Limb (tissue), 2 donors: ENCODE data around the gene MX2.
A peak's percentile ranks its signal among the peaks of the same experiment; 100 is the strongest.

ENCODE experiments used
- DNase-seq, 2 donors: peaks; one replicate each; pipeline ENCODE4 v3.0.0-alpha.2; 2016; ENCODE audit errors: extremely low spot score in 2 of 2

Gene MX2

DNA sequence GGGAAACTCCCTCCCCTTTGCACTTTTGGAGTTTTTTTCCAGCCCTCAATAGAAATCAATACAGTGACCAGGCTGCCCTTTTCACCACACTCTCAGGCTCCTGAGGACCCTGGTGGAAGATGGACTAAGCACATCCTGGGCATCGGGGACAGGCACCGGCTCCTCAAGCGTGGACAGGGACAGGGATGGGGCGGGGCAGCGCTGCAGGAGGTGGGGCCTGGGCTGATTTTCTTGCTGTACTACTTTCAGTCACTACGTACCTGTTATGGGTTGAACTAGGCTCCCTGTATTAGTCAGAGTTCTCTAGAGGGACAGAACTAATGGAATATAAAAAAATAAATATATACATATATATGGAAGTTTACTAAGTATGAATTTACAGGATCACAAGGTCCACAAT lies 2.5 kb downstream of the MX2 start:
- no peak for DNase-seq

DNA sequence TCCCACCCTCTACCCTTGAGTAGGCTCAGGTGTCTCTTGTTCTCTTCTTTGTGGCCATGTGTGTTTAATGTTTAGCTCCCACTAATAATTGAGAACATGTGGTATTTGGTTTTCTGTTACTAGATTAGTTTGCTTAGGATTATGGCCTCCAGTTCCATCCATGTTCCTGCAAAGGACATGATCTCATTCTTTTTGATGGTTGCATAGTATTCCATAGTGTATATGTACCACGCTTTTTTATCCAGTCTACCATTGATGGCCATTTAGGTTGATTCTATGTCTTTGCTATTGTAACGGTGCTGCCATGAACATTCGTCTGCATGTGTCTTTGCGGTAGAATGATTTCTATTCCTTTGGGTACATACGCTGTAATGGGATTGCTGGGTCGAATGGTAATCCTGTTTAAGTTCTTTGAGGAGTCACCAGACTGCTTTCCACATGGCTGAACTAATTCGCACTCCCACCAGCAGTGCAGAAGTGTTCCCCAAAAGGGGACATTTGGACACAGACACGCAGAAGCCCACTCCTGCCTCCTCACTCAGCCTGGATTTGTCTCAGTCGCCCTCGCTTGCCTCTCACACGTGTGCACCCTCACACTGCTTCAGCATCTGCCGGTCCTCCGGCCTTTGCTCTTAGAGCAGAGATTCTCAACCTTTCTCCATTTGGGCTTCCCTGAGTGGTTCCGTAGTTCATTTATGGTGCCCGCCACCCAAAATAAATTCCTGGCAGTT lies 3.7 kb downstream of the MX2 start:
- DNase-seq: no peak

DNA sequence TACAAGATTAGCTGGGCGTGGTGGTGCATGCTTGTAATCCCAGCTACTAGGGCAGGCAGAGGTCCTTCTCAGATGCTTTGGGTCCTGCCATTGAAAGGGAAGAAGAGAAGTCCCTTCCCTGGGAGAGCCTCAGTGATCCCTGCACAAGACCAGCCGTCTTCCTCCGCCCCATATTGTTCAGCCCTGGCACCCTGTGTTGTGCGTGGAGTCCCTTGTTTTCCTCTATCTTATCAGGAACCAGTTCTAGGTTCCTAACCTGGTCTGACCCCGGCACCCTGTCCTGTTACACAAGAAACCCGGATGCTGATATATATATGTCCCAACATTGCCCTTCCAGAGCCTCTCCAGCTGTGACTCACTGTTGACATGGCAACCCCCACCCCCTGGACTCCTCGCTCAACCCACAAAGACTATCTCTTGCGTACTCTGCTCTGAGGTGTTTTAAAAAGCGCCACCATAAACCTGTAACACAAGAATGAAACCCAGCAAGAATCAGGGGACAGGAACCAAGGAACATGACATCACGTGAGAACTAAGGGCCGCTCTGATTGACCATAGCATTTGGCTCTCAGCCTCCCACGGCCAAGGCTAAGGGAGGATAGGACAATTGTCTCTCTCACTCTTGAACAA lies 4.8 kb downstream of the MX2 start:
- no peak for DNase-seq

GRCh38 chr21:41367301-41367944 lies 5.6 kb downstream of the MX2 start:
- DNase-seq: no peak

DNA sequence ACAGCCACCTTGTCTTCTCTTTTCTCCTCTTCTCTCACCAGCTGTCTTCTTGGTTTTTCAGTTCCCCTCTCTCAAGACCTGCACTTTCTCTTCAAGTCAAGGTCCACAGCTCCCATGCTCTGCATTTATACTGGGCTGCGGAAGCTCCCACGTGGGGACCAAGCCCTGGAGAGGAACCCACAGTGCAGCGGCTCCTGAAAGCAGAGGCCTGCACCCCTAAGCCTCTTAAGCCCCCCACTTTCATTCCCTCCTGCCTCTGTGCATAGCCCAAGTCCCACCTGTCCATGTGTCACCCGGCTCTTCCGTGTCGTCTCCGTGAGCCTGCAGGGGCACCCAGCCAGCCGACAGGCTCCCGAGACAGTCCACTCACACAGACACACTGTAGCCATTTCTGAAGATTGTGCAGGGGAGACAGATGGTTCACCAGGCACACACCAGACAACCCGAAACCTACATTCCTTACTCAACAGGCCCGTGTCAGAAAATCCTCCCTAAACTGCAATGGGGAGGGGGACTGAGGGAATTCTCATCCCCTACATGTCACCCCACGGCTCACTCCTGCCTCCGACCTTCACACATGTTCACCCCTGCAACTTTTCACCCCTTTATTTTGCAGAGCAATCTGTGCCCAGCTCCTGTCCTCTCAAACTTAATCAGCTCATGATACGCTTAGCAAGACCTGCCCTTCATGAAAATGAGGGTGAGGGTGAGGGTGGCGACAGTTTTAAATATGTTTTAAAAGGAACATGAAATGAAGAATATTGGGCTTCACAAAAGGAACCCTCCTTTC lies 6.3 kb downstream of the MX2 start:
- DNase-seq: no peak

- DNase-seq: no peak
Measured at GRCh38 chr21:41368735-41369104, 6.9 kb downstream of the MX2 start.

GRCh38 chr21:41369105-41369919 lies 7.5 kb downstream of the MX2 start:
- peak in 1 of 2 donors; percentile 62 for DNase-seq

GRCh38 chr21:41369920-41370839 lies 8.4 kb downstream of the MX2 start:
- DNase-seq: no peak

GRCh38 chr21:41370840-41371684 lies 9.2 kb downstream of the MX2 start:
- no peak for DNase-seq

DNA sequence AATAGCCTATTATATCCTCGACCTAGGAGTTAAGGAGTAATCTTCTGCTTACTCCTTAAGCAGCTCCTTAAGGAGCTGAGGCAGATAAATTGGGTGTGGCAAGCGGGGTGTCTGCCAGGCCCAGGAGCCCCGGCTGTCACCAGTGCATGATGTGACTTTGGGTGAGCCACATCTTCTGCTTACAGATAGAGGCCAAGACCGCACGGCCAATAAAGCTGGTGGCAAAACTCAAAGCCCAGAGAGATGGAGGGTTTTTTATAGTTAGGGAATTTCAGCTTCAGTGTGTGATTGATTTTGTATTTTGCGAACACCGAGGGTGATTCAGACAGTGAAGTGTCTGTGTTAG lies 9.8 kb downstream of the MX2 start:
- DNase-seq: no peak

DNA sequence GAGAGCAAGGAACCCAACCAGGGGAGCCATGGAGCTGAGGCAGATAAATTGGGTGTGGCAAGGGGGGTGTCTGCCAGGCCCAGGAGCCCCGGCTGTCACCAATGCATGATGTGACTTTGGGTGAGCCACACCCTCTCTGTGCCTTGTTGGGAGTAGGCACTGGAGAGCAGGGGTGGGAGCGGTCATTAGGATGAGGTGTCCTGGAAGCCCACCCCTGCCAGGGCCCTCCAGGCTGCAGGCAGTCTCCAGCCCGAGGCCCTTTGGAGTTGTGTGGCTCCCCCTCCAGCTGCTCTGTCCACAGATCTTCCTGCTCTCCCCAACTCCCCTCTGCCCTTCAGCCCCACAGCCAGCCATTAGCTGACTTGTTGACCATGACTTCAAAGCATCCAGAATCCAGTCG lies 11.4 kb downstream of the MX2 start:
- no peak for DNase-seq

- DNase-seq: no peak
Measured at GRCh38 chr21:41373763-41374162, 11.9 kb downstream of the MX2 start.

- no peak for DNase-seq
Measured at GRCh38 chr21:41374177-41374712, 12.4 kb downstream of the MX2 start.

GRCh38 chr21:41374867-41375533 lies 13.2 kb downstream of the MX2 start:
- no peak for DNase-seq

GRCh38 chr21:41375875-41376274 lies 14.0 kb downstream of the MX2 start:
- no peak for DNase-seq

DNA sequence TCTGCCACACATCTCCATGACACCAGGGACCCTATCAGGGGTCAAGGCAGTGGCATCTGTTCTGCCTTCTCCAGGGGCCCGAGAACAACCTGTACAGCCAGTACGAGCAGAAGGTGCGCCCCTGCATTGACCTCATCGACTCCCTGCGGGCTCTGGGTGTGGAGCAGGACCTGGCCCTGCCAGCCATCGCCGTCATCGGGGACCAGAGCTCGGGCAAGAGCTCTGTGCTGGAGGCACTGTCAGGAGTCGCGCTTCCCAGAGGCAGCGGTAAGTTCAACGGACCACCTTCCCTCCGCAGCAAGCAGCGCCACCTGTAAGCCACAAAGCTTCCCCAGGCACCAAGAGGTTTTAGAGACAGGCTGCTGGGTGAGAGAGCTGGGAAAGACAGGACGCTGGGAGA lies 15.9 kb downstream of the MX2 start:
- DNase-seq: no peak

- no peak for DNase-seq
Measured at GRCh38 chr21:41378849-41379248, 17.0 kb downstream of the MX2 start.

DNA sequence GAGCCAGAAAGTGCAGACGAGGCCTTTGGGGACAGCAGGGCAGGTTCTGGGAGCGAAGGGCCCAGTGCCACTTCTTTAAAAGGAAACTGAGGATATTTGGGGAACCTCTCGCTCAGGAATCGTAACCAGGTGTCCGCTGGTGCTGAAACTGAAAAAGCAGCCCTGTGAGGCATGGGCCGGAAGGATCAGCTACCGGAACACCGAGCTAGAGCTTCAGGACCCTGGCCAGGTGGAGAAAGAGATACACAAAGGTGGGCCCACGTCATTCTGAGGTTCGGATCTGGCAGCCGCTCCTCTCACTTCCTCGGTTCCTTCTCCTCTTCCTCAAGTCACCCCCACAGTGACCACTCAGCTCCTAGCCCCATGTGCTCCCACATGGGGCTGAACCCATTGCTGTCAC lies 18.1 kb downstream of the MX2 start:
- no peak for DNase-seq

GRCh38 chr21:41381731-41382130 lies 19.9 kb downstream of the MX2 start:
- DNase-seq: no peak
